Thoracic aorta (tissue), 2 donors: ENCODE results near the gene USH2A. TPM values are rescaled to one million over a fixed set of nuclear protein-coding genes. Genes with fewer than 3 reads are reported as not detected.
"Not testable (repeated sequence)": the region's sequence is repeated elsewhere in the genome, so short reads cannot be mapped to it uniquely, and the experiment has no call there.

Experiments used
- ATAC-seq: fragments of 150-250 bp; one replicate; pipeline ENCODE4 v1.8.0; 2017; ENCODE audit warnings: low read depth; ENCODE audit not compliant: insufficient number of reproducible peaks, low FRiP score
- DNase-seq: peaks from one replicate; pipeline ENCODE4 v3.0.0-alpha.2; 2020; ENCODE audit warnings: low spot score
- H3K27ac ChIP-seq, 2 donors: fragments of 200-600 bp; sonication (generic); 1 replicate in 1 of 2; 2 replicates in 1 of 2; pipeline ENCODE4 v1.5.1; 2016; ENCODE audit warnings: mild to moderate bottlenecking in 2 of 2, moderate library complexity in 2 of 2
- H3K27me3 ChIP-seq: fragments of 200-600 bp; sonication (generic); replicated peaks from 2 replicates; pipeline ENCODE4 v1.6.0; 2016; ENCODE audit warnings: mild to moderate bottlenecking; ENCODE audit not compliant: insufficient read depth
- H3K36me3 ChIP-seq: fragments of 200-600 bp; sonication (generic); one replicate; pipeline ENCODE4 v1.5.1; 2016
- H3K4me1 ChIP-seq, 2 donors: fragments of 200-600 bp; sonication (generic); 1 replicate in 1 of 2; 2 replicates in 1 of 2; pipeline versions ENCODE4 v1.5.1 to v1.6.0; 2016; ENCODE audit warnings: low read depth in 2 of 2, mild to moderate bottlenecking in 1 of 2; ENCODE audit not compliant: control insufficient read depth in 1 of 2
- H3K4me3 ChIP-seq: fragments of 200-600 bp; sonication (generic); 2 replicates; pipeline ENCODE4 v1.5.1; 2016; ENCODE audit warnings: mild to moderate bottlenecking
- H3K9me3 ChIP-seq: fragments of 200-600 bp; sonication (generic); 2 replicates; pipeline ENCODE4 v1.5.1; 2016
- total RNA-seq, 2 donors: library from RNA; depleted of rRNA; stranded (reverse); fragments of >200 nt; gene quantifications; one replicate each; pipeline versions ENCODE4 v1.1.0 to v1.2.3, GENCODE V29; 2016
- TF ChIP-seq, protein P1 (sequence below): fragments of 200-600 bp; sonication (generic); IDR thresholded peaks from one replicate; pipeline ENCODE4 v1.5.1; 2019; ENCODE audit warnings: antibody characterized with exemption

Gene USH2A
- total RNA-seq, 2 donors from 2014 or later = not detected

DNA sequence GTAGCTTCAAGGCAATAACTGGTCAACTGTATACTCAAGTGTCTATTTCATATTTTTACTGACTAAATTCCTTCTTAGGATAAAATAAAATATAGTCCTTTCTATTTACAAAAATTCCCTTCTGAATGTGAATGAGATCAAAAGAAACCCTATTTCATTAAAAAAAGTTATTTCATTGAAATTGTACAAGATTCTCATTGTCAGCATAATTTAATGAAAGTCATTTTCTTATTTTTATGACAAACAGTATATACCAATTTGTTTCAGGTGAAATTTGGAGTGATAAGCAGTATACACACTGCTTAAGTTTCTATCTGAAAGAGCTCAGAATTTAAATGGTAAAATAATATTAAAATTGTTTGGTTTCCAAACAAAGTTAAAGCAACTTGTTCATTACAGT is 269.2 kb downstream of the USH2A start:
- DNase-seq = no peak
- no peaks in the 10 kb centered on the region for H3K27me3 ChIP-seq

DNA sequence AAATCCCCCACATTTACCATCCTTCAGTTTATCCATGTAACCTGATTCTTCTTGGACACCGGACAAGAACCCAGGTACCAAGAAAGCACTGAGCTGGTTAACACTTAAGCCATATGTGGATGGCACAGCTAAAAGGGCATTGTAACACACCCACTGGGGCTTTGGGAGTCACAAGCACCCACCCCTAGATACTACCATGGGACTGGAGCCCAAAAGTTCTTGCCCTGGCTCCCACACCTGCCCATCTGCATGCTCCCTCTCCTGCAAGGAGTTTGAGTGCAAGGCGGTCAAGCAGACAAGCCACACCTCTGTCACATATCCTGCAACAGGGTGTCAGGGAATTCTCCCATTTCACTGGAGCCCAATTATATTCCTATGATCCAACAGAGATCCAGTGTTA is 270.1 kb downstream of the USH2A start:
- Histone ChIP-seq H3K4me3 (no peak overlapping the region), H3K36me3 (no peaks in the 10 kb centered on the region), H3K27me3 (no peaks in the 10 kb centered on the region), H3K9me3 (no peaks in the 10 kb centered on the region), H3K4me1 (no peaks in the 10 kb centered on the region), H3K27ac (no peak overlapping the region)
- ATAC-seq = no peak
- TF ChIP-seq, protein P1, sequence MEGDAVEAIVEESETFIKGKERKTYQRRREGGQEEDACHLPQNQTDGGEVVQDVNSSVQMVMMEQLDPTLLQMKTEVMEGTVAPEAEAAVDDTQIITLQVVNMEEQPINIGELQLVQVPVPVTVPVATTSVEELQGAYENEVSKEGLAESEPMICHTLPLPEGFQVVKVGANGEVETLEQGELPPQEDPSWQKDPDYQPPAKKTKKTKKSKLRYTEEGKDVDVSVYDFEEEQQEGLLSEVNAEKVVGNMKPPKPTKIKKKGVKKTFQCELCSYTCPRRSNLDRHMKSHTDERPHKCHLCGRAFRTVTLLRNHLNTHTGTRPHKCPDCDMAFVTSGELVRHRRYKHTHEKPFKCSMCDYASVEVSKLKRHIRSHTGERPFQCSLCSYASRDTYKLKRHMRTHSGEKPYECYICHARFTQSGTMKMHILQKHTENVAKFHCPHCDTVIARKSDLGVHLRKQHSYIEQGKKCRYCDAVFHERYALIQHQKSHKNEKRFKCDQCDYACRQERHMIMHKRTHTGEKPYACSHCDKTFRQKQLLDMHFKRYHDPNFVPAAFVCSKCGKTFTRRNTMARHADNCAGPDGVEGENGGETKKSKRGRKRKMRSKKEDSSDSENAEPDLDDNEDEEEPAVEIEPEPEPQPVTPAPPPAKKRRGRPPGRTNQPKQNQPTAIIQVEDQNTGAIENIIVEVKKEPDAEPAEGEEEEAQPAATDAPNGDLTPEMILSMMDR = no peak
- DNase-seq = no peak

More for the DNA sequence above, 269.2 kb downstream of the USH2A start:
- TF ChIP-seq, protein P1 = no peak
- H3K4me3 ChIP-seq = no peak overlapping the region
- no peaks in the 10 kb centered on the region for H3K4me1 ChIP-seq
- H3K9me3 ChIP-seq = no peaks in the 10 kb centered on the region
- no peak for ATAC-seq
- no peaks in the 10 kb centered on the region for H3K36me3 ChIP-seq
- H3K27ac ChIP-seq = no peak overlapping the region

DNA sequence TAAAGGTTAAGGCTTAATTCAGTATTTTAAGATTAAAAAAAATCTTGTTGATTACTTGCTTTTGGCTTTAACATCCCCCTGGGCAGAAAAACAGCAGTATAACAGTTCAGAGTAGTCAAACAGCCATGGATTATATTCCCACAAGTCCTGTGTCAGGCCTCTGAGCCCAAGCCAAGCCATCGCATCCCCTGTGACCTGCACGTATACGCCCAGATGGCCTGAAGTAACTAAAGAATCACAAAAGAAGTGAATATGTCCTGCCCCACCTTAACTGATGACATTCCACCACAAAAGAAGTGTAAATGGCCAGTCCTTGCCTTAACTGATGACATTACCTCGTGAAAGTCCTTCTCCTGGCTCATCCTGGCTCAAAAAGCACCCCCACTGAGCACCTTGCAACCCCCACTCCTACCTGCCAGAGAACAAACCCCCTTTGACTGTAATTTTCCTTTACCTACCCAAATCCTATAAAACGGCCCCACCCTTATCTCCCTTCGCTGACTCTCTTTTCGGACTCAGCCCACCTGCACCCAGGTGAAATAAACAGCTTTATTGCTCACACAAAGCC is 277.7 kb downstream of the USH2A start:
- not testable (repeated sequence) for DNase-seq, H3K36me3 ChIP-seq, H3K4me1 ChIP-seq, H3K27me3 ChIP-seq, H3K9me3 ChIP-seq, H3K27ac ChIP-seq, H3K4me3 ChIP-seq, ATAC-seq

DNA sequence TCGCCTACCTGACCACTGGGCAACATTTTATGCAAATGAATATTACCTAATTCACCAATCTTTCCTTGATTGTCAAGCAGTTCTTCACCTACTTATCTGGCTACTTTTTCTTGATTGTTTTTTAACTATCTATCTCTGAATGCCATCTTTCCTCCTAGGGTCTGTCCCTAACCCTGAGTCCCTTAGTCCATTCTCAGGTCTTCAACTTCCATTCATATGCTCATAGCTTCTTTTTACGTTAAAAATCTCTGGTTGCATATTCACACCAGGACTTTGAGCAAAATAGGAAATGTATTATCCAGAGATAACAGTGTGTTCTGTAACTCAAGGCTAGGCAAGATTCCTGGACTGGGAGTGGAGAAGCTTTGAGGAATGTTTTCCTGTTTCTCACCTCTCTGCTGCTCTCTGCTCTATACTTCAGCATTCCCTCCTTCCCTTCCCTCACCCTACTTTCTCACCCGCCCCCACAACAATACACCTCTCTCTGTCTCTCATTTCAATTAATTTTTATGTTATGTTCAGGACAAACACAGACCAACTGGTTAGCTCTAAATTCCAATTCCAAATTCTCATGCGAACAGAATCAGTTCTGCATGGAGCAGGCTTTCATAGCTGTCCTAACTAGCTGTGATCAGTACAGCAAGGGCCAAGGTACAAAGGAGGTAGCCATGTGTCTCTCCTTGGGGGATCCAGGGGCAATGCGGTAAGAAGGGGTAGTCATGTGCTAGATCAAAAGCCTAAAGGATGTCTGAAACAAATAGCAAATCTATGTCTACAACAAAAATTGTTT is 278.4 kb downstream of the USH2A start:
- TF ChIP-seq, protein P1 = no peak
- no peak overlapping the region for H3K4me3 ChIP-seq
- H3K36me3 ChIP-seq = no peaks in the 10 kb centered on the region
- DNase-seq (no peak), ATAC-seq (no peak)
- no peaks in the 10 kb centered on the region for H3K27me3 ChIP-seq
- H3K9me3 ChIP-seq = no peaks in the 10 kb centered on the region
- H3K27ac ChIP-seq = no peak overlapping the region
- H3K4me1 ChIP-seq = no peaks in the 10 kb centered on the region

DNA sequence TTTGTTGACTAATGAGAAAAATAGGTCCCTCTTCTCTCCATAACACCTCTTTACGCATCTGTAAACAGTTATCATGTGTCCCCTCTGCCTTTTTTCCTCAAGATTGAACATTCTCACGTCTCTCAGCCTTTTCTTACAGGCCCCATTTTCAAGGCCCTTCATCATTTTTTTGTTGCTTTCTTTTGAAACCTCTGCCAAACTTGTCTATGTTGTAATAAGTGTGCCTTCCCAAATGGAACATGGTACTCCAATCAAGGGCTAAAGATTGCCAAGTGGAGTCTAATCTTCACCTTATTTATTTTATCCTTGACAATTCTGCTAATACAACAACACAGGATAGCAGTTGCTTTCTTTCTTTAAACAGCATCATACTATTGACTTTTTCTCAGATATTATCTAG is 280.3 kb downstream of the USH2A start:
- H3K4me1 ChIP-seq = no peaks in the 10 kb centered on the region
- no peak overlapping the region for H3K4me3 ChIP-seq
- H3K36me3 ChIP-seq = no peaks in the 10 kb centered on the region
- ATAC-seq = no peak
- H3K27me3 ChIP-seq = no peaks in the 10 kb centered on the region
- H3K27ac ChIP-seq = no peak overlapping the region
- DNase-seq = no peak
- TF ChIP-seq, protein P1 = no peak
- H3K9me3 ChIP-seq = no peaks in the 10 kb centered on the region
